ENCODE measurements around the gene SLC26A2.
A peak's percentile ranks its signal among the peaks of the same experiment; 100 is the strongest.

Gene SLC26A2

DNA sequence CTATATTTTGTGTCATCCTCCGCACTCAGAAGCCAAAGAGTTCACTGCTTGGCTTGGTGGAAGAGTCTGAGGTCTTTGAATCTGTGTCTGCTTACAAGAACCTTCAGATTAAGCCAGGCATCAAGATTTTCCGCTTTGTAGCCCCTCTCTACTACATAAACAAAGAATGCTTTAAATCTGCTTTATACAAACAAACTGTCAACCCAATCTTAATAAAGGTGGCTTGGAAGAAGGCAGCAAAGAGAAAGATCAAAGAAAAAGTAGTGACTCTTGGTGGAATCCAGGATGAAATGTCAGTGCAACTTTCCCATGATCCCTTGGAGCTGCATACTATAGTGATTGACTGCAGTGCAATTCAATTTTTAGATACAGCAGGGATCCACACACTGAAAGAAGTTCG lies 20.6 kb downstream of the SLC26A2 start:
- TF ChIP-seq CTCF (IDR thresholded peaks at IDR 0.05) = no peak
- DNase-seq (ENCODE audit: low spot score) = no peak
- H3K27ac ChIP-seq = no peak overlapping the region
- H3K4me3 ChIP-seq = no peak overlapping the region

DNA sequence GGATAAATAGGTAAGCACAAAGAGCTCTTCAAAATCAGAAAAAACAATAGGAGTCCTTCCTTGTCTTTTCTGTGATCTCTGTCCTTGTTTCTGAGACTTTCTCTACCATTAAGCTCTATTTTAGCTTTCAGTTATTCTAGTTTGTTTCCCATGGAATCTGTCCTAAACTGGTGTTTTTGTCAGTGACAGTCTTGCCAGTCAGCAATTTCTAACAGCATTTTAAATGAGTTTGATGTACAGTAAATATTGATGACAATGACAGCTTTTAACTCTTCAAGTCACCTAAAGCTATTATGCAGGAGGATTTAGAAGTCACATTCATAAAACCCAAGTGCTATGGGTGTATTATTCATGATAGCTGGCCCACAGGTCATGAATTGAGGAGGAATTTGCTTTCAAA lies 21.9 kb downstream of the SLC26A2 start:
- Histone ChIP-seq H3K27ac (no peak overlapping the region), H3K4me3 (no peak overlapping the region)
- no peak for DNase-seq (ENCODE audit: low spot score)
- TF ChIP-seq CTCF (IDR thresholded peaks at IDR 0.05) = no peak

DNA sequence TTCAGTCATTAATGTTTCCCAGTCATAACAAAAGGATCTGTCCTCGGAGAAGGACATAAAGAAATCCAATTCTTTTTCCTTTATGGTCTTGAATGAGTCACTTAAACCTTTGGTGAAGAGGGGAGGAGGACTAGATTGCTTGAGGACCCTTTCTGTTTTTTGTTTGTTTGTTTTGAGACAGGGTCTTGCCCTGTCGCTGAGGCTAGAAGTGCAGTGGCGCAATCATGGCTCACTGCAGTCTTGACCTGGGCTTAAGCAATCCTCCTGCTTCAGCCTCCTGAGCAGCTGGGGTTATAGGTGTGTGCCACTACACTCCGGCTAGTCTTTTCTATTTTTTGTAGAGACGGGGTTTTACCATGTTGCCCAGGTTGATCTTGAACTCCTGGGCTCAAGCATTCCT lies 27.6 kb downstream of the SLC26A2 start:
- H3K27ac ChIP-seq = no peak overlapping the region
- DNase-seq (ENCODE audit: low spot score) = no peak
- no peak for TF ChIP-seq CTCF (IDR thresholded peaks at IDR 0.05)
- H3K4me3 ChIP-seq = no peak overlapping the region

- DNase-seq (ENCODE audit: low spot score) = no peak
- peak; percentile 93 for TF ChIP-seq CTCF (IDR thresholded peaks at IDR 0.05)
- no peak overlapping the region for H3K27ac ChIP-seq
- no peak overlapping the region for H3K4me3 ChIP-seq
Measured at GRCh38 chr5:149990518-149991376, 30.2 kb downstream of the SLC26A2 start.

- H3K27ac ChIP-seq = no peak overlapping the region
- no peak for TF ChIP-seq CTCF (IDR thresholded peaks at IDR 0.05)
- no peak overlapping the region for H3K4me3 ChIP-seq
- no peak for DNase-seq (ENCODE audit: low spot score)
Measured at GRCh38 chr5:149993471-149993870, 32.9 kb downstream of the SLC26A2 start.

DNA sequence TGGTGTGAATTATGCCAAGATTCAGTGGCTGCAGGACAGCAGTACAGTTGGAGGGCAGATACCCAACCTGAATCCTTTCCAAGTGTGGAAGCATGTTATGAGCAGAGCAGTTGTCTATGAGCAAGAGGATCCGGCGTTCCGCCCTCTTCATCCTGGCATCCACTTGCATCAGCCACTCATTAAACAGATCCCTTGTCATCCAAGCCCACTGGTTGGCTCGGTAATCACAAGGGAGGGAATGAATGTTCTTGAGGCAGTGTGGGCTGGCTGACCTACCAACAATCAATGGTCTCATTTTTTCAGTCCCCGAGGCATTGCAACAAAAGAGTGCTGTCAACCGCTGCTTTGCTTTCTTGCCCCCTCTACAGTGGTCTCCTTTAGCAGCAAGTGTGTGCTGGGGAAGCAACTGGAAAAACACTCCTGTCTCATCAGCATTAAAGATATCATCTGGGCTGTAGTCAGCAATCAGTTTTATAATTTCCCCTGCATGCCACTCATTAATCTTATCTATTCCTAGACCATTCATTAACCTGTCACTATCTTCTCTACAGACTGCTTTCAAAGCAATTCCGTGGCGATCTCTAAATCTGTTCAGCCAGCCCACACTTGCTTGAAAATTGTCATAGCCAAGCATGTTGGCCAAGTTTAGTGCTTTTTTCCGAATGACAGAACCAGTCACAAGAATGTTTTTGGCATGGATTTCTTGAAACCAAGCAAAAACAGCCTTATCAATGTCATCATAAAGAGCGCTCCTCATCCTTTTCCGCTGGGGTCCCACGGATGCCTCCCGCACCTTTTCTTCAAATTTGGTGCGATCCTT lies 35.0 kb downstream of the SLC26A2 start:
- peak overlapping the region in 1 of 2 donors; percentile 15 for H3K27ac ChIP-seq
- no peak overlapping the region for H3K4me3 ChIP-seq
- no peak for TF ChIP-seq CTCF (IDR thresholded peaks at IDR 0.05)
- DNase-seq (ENCODE audit: low spot score) = no peak
